GM23338 (cell line): ENCODE results near the gene TRPC4. TPM values are rescaled to one million over a fixed set of nuclear protein-coding genes. Genes with fewer than 3 reads are reported as not detected.

Source experiments
- ZNF331 ChIP-seq: fragments of 250-450 bp; sonication (Bioruptor Pico); IDR thresholded peaks from 2 replicates; pipeline ENCODE4 v1.5.0; 2020; ENCODE audit warnings: low read depth, mild to moderate bottlenecking, moderate library complexity
- polyA plus RNA-seq: library from polyadenylated mRNA; unstranded; fragments of >200 nt; fragmentation: Nextera tagmentation; extraction: Ambion mirVana; gene quantifications from 2 replicates; pipeline ENCODE4 v1.2.1, GENCODE V29; 2016
- total RNA-seq: library from RNA; depleted of rRNA; stranded (reverse); fragments of >200 nt; shearing (Covaris generic); gene quantifications from 2 replicates; pipeline ENCODE4 v1.2.3, GENCODE V29; 2014
- TF ChIP-seq, protein P1 (sequence below): fragments of 250-450 bp; sonication (Bioruptor Pico); IDR thresholded peaks from 2 replicates; pipeline ENCODE4 v1.5.0; 2020; ENCODE audit warnings: mild to moderate bottlenecking, moderate library complexity
- TF ChIP-seq, protein P2 (sequence below): IDR thresholded peaks from one replicate; pipeline ENCODE4 v1.6.1; 2018; ENCODE audit warnings: antibody characterized with exemption; ENCODE audit not compliant: unreplicated experiment
- TF ChIP-seq, protein P3 (sequence below), 2 experiments: fragments of 200-600 bp in 1 of 2; sonication (generic) in 1 of 2; conservative IDR thresholded peaks; 2 replicates each; pipeline versions ENCODE4 v1.5.1 to v1.6.1; 2016 to 2017; ENCODE audit warnings: antibody characterized with exemption in 2 of 2, low read depth in 2 of 2, mild to moderate bottlenecking in 2 of 2, moderate library complexity in 1 of 2

Gene TRPC4
- total and polyA plus RNA-seq, 2 experiments from 2014 or later, result 1.1 to 2.1 TPM

DNA sequence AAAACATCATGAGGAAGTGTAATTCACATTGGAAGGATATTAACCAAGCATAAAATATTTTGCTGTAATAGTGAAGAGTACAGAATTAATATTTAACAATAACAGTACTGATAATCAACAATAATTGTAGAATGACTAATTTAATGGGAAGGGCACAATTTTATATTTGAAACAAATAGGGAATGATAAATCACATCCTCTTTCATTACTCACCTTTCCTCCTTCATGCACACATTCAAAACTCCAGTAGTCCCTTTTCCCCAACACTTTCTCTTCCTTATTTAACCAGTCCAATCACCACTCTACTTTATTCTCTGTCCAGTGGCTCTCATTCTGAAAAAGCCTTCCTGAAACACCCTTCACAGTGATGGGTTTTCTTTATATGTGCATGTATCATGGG, 160.3 kb downstream of the TRPC4 start (continued):
- TF ChIP-seq, protein P1, sequence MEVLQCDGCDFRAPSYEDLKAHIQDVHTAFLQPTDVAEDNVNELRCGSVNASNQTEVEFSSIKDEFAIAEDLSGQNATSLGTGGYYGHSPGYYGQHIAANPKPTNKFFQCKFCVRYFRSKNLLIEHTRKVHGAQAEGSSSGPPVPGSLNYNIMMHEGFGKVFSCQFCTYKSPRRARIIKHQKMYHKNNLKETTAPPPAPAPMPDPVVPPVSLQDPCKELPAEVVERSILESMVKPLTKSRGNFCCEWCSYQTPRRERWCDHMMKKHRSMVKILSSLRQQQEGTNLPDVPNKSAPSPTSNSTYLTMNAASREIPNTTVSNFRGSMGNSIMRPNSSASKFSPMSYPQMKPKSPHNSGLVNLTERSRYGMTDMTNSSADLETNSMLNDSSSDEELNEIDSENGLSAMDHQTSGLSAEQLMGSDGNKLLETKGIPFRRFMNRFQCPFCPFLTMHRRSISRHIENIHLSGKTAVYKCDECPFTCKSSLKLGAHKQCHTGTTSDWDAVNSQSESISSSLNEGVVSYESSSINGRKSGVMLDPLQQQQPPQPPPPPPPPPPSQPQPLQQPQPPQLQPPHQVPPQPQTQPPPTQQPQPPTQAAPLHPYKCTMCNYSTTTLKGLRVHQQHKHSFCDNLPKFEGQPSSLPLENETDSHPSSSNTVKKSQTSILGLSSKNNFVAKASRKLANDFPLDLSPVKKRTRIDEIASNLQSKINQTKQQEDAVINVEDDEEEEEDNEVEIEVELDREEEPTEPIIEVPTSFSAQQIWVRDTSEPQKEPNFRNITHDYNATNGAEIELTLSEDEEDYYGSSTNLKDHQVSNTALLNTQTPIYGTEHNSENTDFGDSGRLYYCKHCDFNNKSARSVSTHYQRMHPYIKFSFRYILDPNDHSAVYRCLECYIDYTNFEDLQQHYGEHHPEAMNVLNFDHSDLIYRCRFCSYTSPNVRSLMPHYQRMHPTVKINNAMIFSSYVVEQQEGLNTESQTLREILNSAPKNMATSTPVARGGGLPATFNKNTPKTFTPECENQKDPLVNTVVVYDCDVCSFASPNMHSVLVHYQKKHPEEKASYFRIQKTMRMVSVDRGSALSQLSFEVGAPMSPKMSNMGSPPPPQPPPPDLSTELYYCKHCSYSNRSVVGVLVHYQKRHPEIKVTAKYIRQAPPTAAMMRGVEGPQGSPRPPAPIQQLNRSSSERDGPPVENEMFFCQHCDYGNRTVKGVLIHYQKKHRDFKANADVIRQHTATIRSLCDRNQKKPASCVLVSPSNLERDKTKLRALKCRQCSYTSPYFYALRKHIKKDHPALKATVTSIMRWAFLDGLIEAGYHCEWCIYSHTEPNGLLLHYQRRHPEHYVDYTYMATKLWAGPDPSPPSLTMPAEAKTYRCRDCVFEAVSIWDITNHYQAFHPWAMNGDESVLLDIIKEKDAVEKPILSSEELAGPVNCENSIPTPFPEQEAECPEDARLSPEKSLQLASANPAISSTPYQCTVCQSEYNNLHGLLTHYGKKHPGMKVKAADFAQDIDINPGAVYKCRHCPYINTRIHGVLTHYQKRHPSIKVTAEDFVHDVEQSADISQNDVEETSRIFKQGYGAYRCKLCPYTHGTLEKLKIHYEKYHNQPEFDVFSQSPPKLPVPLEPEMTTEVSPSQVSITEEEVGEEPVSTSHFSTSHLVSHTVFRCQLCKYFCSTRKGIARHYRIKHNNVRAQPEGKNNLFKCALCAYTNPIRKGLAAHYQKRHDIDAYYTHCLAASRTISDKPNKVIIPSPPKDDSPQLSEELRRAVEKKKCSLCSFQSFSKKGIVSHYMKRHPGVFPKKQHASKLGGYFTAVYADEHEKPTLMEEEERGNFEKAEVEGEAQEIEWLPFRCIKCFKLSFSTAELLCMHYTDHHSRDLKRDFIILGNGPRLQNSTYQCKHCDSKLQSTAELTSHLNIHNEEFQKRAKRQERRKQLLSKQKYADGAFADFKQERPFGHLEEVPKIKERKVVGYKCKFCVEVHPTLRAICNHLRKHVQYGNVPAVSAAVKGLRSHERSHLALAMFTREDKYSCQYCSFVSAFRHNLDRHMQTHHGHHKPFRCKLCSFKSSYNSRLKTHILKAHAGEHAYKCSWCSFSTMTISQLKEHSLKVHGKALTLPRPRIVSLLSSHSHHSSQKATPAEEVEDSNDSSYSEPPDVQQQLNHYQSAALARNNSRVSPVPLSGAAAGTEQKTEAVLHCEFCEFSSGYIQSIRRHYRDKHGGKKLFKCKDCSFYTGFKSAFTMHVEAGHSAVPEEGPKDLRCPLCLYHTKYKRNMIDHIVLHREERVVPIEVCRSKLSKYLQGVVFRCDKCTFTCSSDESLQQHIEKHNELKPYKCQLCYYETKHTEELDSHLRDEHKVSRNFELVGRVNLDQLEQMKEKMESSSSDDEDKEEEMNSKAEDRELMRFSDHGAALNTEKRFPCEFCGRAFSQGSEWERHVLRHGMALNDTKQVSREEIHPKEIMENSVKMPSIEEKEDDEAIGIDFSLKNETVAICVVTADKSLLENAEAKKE (CRISPR knock-in tag), result no peak
- TF ChIP-seq, protein P2, sequence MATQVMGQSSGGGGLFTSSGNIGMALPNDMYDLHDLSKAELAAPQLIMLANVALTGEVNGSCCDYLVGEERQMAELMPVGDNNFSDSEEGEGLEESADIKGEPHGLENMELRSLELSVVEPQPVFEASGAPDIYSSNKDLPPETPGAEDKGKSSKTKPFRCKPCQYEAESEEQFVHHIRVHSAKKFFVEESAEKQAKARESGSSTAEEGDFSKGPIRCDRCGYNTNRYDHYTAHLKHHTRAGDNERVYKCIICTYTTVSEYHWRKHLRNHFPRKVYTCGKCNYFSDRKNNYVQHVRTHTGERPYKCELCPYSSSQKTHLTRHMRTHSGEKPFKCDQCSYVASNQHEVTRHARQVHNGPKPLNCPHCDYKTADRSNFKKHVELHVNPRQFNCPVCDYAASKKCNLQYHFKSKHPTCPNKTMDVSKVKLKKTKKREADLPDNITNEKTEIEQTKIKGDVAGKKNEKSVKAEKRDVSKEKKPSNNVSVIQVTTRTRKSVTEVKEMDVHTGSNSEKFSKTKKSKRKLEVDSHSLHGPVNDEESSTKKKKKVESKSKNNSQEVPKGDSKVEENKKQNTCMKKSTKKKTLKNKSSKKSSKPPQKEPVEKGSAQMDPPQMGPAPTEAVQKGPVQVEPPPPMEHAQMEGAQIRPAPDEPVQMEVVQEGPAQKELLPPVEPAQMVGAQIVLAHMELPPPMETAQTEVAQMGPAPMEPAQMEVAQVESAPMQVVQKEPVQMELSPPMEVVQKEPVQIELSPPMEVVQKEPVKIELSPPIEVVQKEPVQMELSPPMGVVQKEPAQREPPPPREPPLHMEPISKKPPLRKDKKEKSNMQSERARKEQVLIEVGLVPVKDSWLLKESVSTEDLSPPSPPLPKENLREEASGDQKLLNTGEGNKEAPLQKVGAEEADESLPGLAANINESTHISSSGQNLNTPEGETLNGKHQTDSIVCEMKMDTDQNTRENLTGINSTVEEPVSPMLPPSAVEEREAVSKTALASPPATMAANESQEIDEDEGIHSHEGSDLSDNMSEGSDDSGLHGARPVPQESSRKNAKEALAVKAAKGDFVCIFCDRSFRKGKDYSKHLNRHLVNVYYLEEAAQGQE, result no peak
- TF ChIP-seq, protein P3, sequence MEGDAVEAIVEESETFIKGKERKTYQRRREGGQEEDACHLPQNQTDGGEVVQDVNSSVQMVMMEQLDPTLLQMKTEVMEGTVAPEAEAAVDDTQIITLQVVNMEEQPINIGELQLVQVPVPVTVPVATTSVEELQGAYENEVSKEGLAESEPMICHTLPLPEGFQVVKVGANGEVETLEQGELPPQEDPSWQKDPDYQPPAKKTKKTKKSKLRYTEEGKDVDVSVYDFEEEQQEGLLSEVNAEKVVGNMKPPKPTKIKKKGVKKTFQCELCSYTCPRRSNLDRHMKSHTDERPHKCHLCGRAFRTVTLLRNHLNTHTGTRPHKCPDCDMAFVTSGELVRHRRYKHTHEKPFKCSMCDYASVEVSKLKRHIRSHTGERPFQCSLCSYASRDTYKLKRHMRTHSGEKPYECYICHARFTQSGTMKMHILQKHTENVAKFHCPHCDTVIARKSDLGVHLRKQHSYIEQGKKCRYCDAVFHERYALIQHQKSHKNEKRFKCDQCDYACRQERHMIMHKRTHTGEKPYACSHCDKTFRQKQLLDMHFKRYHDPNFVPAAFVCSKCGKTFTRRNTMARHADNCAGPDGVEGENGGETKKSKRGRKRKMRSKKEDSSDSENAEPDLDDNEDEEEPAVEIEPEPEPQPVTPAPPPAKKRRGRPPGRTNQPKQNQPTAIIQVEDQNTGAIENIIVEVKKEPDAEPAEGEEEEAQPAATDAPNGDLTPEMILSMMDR (conservative IDR thresholded peaks at IDR 0.05; ENCODE audit: low read depth in 2 of 2), result no peak
- TF ChIP-seq ZNF331, result no peak
